GM19328 (cell line): ENCODE measurements around the gene DDX51.
"Not testable (repeated sequence)": the region's sequence is repeated elsewhere in the genome, so short reads cannot be mapped to it uniquely, and the experiment has no call there.

Experiments
- ATAC-seq: cut with Tn5 transposase; IDR thresholded peaks from one replicate; pipeline ENCODE4 v1.9.1; 2021; ENCODE audit warnings: mild to moderate bottlenecking, moderate library complexity; ENCODE audit not compliant: unreplicated experiment

Gene DDX51

GRCh38 chr12:132123970-132124765, 20.0 kb downstream of the DDX51 start:
- no peak for ATAC-seq

GRCh38 chr12:132121283-132121682, 22.8 kb downstream of the DDX51 start:
- no peak for ATAC-seq

GRCh38 chr12:132118876-132119275, 25.2 kb downstream of the DDX51 start:
- no peak for ATAC-seq

DNA sequence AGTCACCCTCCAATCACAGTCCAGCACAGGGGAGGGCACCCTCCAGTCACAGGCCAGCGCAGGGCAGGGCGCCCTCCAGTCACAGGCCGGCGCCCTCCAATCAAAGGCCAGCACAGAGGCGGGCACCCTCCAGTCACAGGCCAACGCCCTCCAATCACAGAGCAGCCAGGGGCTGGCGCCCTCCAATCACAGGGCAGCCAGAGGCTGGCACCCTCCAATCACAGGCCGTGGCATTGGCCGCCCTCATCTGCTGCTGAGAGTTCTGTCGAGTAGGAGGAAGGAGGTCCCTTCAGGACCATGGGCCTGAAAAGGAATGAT, 26.6 kb downstream of the DDX51 start:
- ATAC-seq: no peak

- ATAC-seq: no peak
Observed at GRCh38 chr12:132116709-132117557, 27.2 kb downstream of the DDX51 start.

- no peak for ATAC-seq
Observed at GRCh38 chr12:132115500-132115899, 28.6 kb downstream of the DDX51 start.

- ATAC-seq: no peak
Observed at GRCh38 chr12:132114667-132115066, 29.5 kb downstream of the DDX51 start.

DNA sequence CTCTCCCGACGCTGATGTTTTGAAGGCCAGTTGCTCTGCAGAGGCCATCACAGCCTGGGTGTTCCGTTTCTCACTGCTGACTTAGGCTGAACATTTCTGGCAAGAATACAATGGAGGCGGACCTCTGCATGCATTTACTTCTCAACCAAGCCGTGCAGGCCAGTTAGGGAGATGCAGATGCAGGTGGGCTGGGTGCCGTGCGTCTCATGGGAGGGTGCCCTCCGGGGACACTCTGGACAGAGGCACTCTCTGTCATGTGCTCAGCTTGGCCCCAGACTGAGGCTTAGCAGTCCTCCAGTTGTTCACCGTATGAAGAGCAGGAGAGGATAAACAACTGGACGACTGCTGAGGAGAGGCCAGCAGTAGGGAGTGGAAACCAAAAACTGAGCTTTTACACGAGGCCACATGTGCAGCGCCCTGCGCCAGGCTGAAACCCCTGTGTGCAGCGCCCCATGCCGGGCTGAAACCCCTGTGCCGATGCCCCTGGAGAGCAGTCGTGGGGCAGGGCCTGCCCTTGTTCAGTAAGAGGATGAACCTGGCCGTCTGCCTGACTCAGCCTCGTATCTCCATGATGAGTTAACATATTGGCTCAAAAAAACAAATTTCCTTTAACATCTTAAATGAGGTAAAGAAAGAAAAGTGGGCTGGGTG, 32.3 kb downstream of the DDX51 start:
- no peak for ATAC-seq

GRCh38 chr12:132110677-132111076, 33.4 kb downstream of the DDX51 start:
- no peak for ATAC-seq

DNA sequence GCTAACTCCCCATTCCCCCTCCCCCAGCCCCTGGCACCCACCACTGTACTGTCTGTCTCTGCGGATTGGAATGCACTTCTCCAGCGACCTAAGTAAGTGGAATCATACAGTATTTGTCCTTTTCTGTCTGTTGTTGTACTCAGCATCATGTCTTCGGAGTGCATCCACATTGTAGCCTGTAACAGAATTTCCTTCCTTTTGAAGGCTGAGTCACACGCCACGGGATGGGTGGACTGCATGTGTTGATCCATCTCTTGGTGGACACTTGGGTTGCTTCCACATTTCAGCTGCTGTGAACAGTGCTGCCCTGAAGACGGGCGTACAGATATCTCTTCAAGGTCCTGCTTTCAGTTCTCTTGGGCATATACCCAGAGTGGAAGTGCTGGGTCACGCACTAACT, 34.4 kb downstream of the DDX51 start:
- ATAC-seq: no peak

DNA sequence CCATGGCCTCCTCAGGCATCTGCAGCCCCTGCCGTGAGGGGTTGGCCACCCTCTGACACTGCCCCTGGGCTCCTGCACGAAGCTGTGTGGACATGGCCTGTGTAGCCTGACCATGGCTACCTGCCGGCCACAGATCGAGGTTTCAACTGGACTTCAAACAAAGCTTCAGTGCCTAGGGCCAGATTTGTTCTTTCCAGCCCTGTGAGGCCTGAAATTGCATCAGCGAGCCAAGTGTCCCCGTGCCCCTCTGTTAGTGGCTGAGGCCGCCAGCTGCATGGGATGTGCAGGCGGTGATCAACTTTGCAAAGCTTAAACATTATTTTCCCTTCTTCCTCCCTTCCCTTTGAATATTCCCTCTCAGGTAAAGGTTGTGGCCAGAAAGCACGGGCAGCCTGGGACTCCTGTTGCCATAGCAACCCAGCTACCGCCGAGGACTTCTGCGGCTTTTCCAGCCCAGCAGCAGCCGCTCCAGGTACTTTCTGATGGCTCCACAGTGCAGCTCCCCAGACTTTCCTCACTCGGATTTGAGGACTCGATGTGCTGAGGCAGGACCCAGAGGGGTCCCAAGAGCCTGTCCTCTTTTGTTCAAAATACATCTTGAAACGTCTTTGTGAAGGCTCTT, 35.8 kb downstream of the DDX51 start:
- ATAC-seq: no peak

- no peak for ATAC-seq
Observed at GRCh38 chr12:132106921-132107320, 37.2 kb downstream of the DDX51 start.

DNA sequence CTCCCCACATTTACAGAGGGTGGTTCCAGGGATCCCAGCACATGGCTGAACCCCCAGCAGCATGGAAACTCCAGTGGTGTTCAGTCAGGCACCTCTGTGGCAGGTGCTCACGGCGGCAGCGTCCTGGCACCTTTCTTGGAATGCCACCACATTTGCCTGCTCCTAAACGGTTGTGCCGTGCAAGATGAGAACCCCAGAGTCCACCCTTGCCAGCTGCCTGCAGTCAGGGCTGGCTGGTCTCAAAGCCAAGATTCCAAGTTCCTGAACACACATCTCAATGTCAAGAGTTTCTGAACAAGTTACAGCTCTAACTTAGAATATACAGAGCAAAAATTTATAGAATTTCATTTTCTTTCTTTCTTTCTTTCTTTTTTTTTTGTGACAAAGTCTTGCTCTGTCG, 38.7 kb downstream of the DDX51 start:
- no peak for ATAC-seq

GRCh38 chr12:132103542-132104308, 40.4 kb downstream of the DDX51 start:
- no peak for ATAC-seq

DNA sequence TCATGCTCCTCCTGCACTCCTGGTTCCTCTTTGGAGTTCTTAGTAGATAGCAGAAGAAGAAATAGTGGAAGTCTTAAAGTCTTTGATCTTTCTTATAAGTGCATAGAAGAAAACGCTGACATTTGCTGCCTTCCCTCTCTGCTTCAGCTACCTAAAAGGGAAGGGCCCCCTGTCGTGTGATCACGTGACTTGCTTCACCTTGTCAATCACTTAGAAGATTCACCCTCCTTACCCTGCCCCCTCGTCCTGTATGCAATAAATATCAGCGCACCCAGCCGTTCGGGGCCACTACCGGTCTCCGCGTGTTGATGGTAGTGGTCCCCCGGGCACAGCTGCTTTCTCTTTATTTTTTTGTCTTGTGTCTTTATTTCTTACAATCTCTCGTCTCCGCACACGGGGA, 41.0 kb downstream of the DDX51 start:
- not testable (repeated sequence) for ATAC-seq

- no peak for ATAC-seq
Observed at GRCh38 chr12:132102297-132102696, 41.8 kb downstream of the DDX51 start.

GRCh38 chr12:132100306-132101065, 43.6 kb downstream of the DDX51 start:
- no peak for ATAC-seq

- ATAC-seq: no peak
Observed at GRCh38 chr12:132099739-132100138, 44.4 kb downstream of the DDX51 start.

DNA sequence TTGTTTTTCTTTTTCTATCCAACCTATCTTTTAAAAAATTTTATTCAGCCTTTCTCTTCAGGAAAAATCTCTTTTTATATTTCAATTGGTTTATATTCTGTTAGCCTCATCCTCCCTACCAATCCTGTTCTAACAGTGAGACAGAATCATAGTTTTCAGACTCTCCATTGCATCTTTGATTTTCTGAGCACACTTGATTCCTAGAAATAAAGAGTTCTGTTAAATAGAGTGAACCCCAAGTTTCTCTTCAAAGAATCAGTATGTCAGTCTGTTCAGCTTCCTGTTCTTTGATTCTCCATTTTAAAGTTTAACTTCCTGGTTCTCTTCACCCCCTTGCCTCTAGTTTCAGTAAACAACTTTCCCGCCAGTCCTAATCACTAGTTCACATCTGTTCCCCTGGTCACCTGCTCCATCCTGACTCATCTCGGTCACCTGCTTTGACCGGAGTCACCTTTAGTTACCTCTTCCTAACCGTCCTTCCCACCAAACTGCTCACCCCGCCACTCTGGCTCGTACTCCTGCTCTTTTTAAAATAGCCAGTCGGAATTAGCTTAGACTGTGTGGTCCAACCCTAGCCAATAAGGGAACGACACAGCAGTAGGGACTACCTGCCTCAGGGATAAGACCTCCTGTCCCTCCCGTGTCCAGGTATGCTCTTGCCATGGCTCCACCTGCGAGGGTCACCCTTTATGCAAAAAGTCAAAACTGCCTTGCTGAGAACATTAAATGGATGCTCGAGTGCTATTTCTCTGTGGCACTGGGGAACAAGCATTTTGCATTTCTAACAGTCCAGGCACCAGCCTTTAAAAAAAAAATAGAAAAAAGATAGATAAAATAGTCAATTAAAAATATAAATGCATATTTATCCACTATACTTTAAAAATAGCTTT, 48.4 kb downstream of the DDX51 start:
- ATAC-seq: no peak
